Astrocyte (in vitro differentiated cells and primary cell): Measurements from ENCODE around the gene PTPRZ1. TPM values are rescaled to one million over a fixed set of nuclear protein-coding genes. Genes with fewer than 3 reads are reported as not detected.

ENCODE experiments used
- DNase-seq: peaks from one replicate; pipeline ENCODE4 v3.0.0-alpha.2; 2010; ENCODE audit warnings: low read depth
- FAIRE-seq: peaks from 2 replicates; lab custom pipeline; 2011; peaks lifted over from hg19 to GRCh38; lab: Jason Lieb, UNC
- H2AFZ ChIP-seq: 2 replicates; pipeline ENCODE4 v1.6.0; 2012; ENCODE audit warnings: low read depth, low read length, inconsistent platforms
- H3K27ac ChIP-seq: 2 replicates; pipeline ENCODE4 v1.5.1; 2011; ENCODE audit warnings: low read depth, low read length, inconsistent platforms
- H3K27me3 ChIP-seq: 2 replicates; pipeline ENCODE4 v1.6.0; 2011; ENCODE audit warnings: low read length, inconsistent platforms; ENCODE audit not compliant: insufficient read depth
- H3K36me3 ChIP-seq: 2 replicates; pipeline ENCODE4 v1.5.1; 2011; ENCODE audit warnings: low read length, inconsistent platforms; ENCODE audit not compliant: insufficient read depth
- H3K4me1 ChIP-seq: 2 replicates; pipeline ENCODE4 v1.5.1; 2011; ENCODE audit warnings: low read length, inconsistent platforms; ENCODE audit not compliant: insufficient read depth
- H3K4me2 ChIP-seq: 2 replicates; pipeline ENCODE4 v1.6.0; 2012; ENCODE audit warnings: low read length, inconsistent platforms
- H3K4me3 ChIP-seq: 2 replicates; pipeline ENCODE4 v1.5.1; 2011; ENCODE audit warnings: low read depth, mild to moderate bottlenecking, low read length, inconsistent platforms; ENCODE audit not compliant: insufficient read depth
- H3K79me2 ChIP-seq: 2 replicates; pipeline ENCODE4 v1.6.0; 2012; ENCODE audit warnings: mild to moderate bottlenecking, low read length, inconsistent platforms; ENCODE audit not compliant: insufficient read depth
- H3K9ac ChIP-seq: 2 replicates; pipeline ENCODE4 v1.6.0; 2012; ENCODE audit warnings: mild to moderate bottlenecking, low read length, inconsistent platforms
- H3K9me3 ChIP-seq: 2 replicates; pipeline ENCODE4 v1.5.1; 2012; ENCODE audit warnings: low read depth, mild to moderate bottlenecking, low read length, inconsistent platforms; ENCODE audit not compliant: insufficient read depth
- H4K20me1 ChIP-seq: 2 replicates; pipeline ENCODE4 v1.6.0; 2012; ENCODE audit warnings: low read length, inconsistent platforms; ENCODE audit not compliant: insufficient read depth
- H3K27ac Mint-ChIP-seq: one replicate; pipeline ENCODE4 v1.8.0; 2021; ENCODE audit warnings: mild to moderate bottlenecking, mixed read lengths; ENCODE audit not compliant: unreplicated experiment
- H3K27me3 Mint-ChIP-seq: one replicate; pipeline ENCODE4 v1.8.0; 2021; ENCODE audit warnings: low read depth, mixed read lengths; ENCODE audit not compliant: unreplicated experiment
- H3K36me3 Mint-ChIP-seq: one replicate; pipeline ENCODE4 v1.8.0; 2021; ENCODE audit warnings: low read depth, mixed read lengths; ENCODE audit not compliant: unreplicated experiment
- H3K4me1 Mint-ChIP-seq: one replicate; pipeline ENCODE4 v1.8.0; 2021; ENCODE audit warnings: low read depth, mixed read lengths; ENCODE audit not compliant: unreplicated experiment
- H3K4me3 Mint-ChIP-seq: one replicate; pipeline ENCODE4 v1.8.0; 2021; ENCODE audit warnings: mild to moderate bottlenecking, moderate library complexity, mixed read lengths; ENCODE audit not compliant: unreplicated experiment
- H3K9me3 Mint-ChIP-seq: one replicate; pipeline ENCODE4 v1.8.0; 2021; ENCODE audit warnings: mild to moderate bottlenecking, mixed read lengths; ENCODE audit not compliant: unreplicated experiment
- EZH2 ChIP-seq: IDR thresholded peaks from 2 replicates; pipeline ENCODE4 v1.6.1; 2012; ENCODE audit warnings: mild to moderate bottlenecking, low read length, inconsistent platforms; ENCODE audit not compliant: insufficient read depth
- total RNA-seq: library from RNA; stranded (reverse); gene quantifications from 2 replicates; pipeline ENCODE4 v1.2.1, GENCODE V29; 2021
- TF ChIP-seq, protein P1 (sequence below): IDR thresholded peaks from 2 replicates; pipeline ENCODE4 v1.5.1; 2011; ENCODE audit warnings: low read depth, mild to moderate bottlenecking, inconsistent platforms, low read length, moderate library complexity; ENCODE audit not compliant: insufficient read depth

Gene PTPRZ1
- total RNA-seq, 1 donor from 2014 or later, result 1.6 TPM

DNA sequence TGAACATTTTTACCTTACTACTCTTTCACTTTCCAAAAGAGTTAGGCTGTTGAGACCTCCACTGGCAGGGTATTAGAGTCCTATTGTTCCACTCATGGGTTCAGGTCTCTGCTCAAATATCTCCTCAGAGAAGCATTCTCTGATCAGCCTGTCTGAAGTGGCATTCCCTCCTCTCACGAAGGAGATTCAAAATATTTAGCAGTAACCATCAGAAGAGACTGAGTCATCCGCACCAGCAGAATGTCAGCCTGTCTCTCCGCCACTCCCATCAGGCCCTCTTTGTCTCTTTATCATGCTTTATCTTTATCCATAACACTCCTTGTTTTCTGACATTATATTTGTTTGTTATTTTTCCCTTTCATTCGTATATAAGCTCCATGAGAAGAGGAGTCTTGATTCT, 192.0 kb downstream of the PTPRZ1 start:
- no peak for TF ChIP-seq EZH2
- TF ChIP-seq, protein P1, sequence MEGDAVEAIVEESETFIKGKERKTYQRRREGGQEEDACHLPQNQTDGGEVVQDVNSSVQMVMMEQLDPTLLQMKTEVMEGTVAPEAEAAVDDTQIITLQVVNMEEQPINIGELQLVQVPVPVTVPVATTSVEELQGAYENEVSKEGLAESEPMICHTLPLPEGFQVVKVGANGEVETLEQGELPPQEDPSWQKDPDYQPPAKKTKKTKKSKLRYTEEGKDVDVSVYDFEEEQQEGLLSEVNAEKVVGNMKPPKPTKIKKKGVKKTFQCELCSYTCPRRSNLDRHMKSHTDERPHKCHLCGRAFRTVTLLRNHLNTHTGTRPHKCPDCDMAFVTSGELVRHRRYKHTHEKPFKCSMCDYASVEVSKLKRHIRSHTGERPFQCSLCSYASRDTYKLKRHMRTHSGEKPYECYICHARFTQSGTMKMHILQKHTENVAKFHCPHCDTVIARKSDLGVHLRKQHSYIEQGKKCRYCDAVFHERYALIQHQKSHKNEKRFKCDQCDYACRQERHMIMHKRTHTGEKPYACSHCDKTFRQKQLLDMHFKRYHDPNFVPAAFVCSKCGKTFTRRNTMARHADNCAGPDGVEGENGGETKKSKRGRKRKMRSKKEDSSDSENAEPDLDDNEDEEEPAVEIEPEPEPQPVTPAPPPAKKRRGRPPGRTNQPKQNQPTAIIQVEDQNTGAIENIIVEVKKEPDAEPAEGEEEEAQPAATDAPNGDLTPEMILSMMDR, result no peak
- Mint-ChIP-seq H3K4me1 (peaks cover 9% of the 10 kb centered on the region), H3K27ac (peak overlapping the region; percentile 88), H3K9me3 (no peaks in the 10 kb centered on the region), H3K4me3 (no peak overlapping the region), H3K36me3 (no peaks in the 10 kb centered on the region), H3K27me3 (no peaks in the 10 kb centered on the region)
- DNase-seq (no peak), FAIRE-seq (no peak)
- no peaks in the 10 kb centered on the region for H3K27me3 ChIP-seq
- H4K20me1 ChIP-seq, result no peaks in the 10 kb centered on the region
- H3K36me3 ChIP-seq, result no peaks in the 10 kb centered on the region
- no peaks in the 10 kb centered on the region for H3K9me3 ChIP-seq
- no peak overlapping the region for H3K4me2 ChIP-seq
- no peak overlapping the region for H3K9ac ChIP-seq
- H2AFZ ChIP-seq, result no peak overlapping the region
- H3K27ac ChIP-seq, result no peak overlapping the region
- no peak overlapping the region for H3K4me3 ChIP-seq
- H3K4me1 ChIP-seq, result no peaks in the 10 kb centered on the region
- H3K79me2 ChIP-seq, result no peaks in the 10 kb centered on the region

DNA sequence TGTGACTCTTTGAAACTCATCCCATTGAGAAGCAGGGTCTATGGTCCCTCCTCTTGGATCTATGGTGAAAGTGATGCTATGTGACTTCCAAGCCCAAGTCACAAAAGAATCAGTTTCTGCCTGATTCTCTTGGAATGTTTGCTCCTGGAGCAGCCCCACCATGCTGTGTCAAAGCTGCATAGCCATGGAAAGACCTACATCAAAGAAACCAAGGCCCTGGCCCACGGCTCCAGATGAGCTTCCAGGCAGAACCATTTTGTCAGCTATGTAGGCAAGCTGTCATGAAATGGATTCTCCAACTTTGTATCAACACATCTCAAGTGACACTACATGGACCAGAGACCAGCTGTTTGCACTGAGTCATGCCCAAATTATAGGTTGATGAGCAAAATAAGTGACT, 194.1 kb downstream of the PTPRZ1 start:
- no peak overlapping the region for H3K4me3 Mint-ChIP-seq
- Histone ChIP-seq H3K4me2 (no peak overlapping the region), H3K4me1 (no peaks in the 10 kb centered on the region), H4K20me1 (no peaks in the 10 kb centered on the region), H3K9ac (no peak overlapping the region), H3K79me2 (no peaks in the 10 kb centered on the region), H3K9me3 (no peaks in the 10 kb centered on the region), H3K4me3 (no peak overlapping the region), H2AFZ (no peak overlapping the region), H3K36me3 (no peaks in the 10 kb centered on the region), H3K27me3 (no peaks in the 10 kb centered on the region), H3K27ac (no peak overlapping the region)
- DNase-seq, result no peak
- FAIRE-seq, result no peak
- no peaks in the 10 kb centered on the region for H3K27me3 Mint-ChIP-seq
- H3K4me1 Mint-ChIP-seq, result peaks cover 9% of the 10 kb centered on the region
- H3K36me3 Mint-ChIP-seq, result no peaks in the 10 kb centered on the region
- H3K9me3 Mint-ChIP-seq, result no peaks in the 10 kb centered on the region
- no peak overlapping the region for H3K27ac Mint-ChIP-seq
- TF ChIP-seq EZH2, result no peak
- TF ChIP-seq, protein P1, result no peak

DNA sequence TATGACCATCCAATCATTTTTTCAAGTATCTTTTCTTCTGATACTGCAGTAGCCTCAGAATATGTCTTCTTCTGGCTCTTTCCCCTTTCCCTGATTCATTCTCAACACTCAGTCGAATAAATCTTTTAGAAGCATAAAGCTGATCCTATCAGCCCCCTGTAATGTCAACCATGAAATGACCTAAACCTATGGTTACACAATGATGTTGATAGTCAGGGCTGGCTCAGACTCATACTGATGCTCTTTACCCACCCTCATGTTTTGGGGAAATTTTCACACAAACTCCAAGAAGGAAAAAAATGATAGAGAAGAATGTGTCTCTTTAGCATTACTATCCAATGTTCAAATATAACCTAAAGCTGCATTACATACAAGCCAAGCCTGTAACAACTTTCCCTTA, 195.1 kb downstream of the PTPRZ1 start:
- H3K79me2 ChIP-seq, result no peaks in the 10 kb centered on the region
- no peak overlapping the region for H3K4me2 ChIP-seq
- H2AFZ ChIP-seq, result no peak overlapping the region
- Mint-ChIP-seq H3K27ac (no peak overlapping the region), H3K4me3 (no peak overlapping the region), H3K27me3 (no peaks in the 10 kb centered on the region), H3K36me3 (no peaks in the 10 kb centered on the region), H3K4me1 (peaks cover 9% of the 10 kb centered on the region), H3K9me3 (no peaks in the 10 kb centered on the region)
- no peak for DNase-seq
- H3K9me3 ChIP-seq, result no peaks in the 10 kb centered on the region
- no peaks in the 10 kb centered on the region for H3K36me3 ChIP-seq
- H3K27me3 ChIP-seq, result no peaks in the 10 kb centered on the region
- no peak overlapping the region for H3K27ac ChIP-seq
- no peaks in the 10 kb centered on the region for H3K4me1 ChIP-seq
- no peak overlapping the region for H3K4me3 ChIP-seq
- H4K20me1 ChIP-seq, result no peaks in the 10 kb centered on the region
- no peak overlapping the region for H3K9ac ChIP-seq
- FAIRE-seq, result no peak
- no peak for TF ChIP-seq EZH2
- TF ChIP-seq, protein P1, result no peak
